Stromal cell of bone marrow (primary cell): ENCODE results near the gene SNX25.
"Not testable (repeated sequence)": the region's sequence is repeated elsewhere in the genome, so short reads cannot be mapped to it uniquely, and the experiment has no call there.

Experiments
- DNase-seq: peaks from one replicate; pipeline ENCODE4 v3.0.0-alpha.2; 2012; ENCODE audit warnings: low read depth

SNX25 gene

GRCh38 chr4:185344743-185345538 lies 135.5 kb downstream of the SNX25 start:
- no peak for DNase-seq

- no peak for DNase-seq
Observed at GRCh38 chr4:185346975-185347601, 137.7 kb downstream of the SNX25 start.

GRCh38 chr4:185351691-185352090 lies 142.3 kb downstream of the SNX25 start:
- DNase-seq = no peak

- DNase-seq = no peak
Observed at GRCh38 chr4:185352202-185352601, 142.8 kb downstream of the SNX25 start.

- no peak for DNase-seq
Observed at GRCh38 chr4:185352741-185353140, 143.3 kb downstream of the SNX25 start.

- no peak for DNase-seq
Observed at GRCh38 chr4:185357211-185357610, 147.8 kb downstream of the SNX25 start.

GRCh38 chr4:185357733-185358440 lies 148.5 kb downstream of the SNX25 start:
- no peak for DNase-seq

- DNase-seq = no peak
Observed at GRCh38 chr4:185358514-185358913, 149.1 kb downstream of the SNX25 start.

GRCh38 chr4:185358959-185359358 lies 149.6 kb downstream of the SNX25 start:
- DNase-seq = no peak

- no peak for DNase-seq
Observed at GRCh38 chr4:185359767-185360446, 150.5 kb downstream of the SNX25 start.

GRCh38 chr4:185361872-185362271 lies 152.5 kb downstream of the SNX25 start:
- no peak for DNase-seq

- not testable (repeated sequence) for DNase-seq
Observed at GRCh38 chr4:185362570-185362969, 153.2 kb downstream of the SNX25 start.

GRCh38 chr4:185363251-185363650 lies 153.9 kb downstream of the SNX25 start:
- no peak for DNase-seq

GRCh38 chr4:185364886-185365285 lies 155.5 kb downstream of the SNX25 start:
- DNase-seq = no peak

- peak; percentile 51 for DNase-seq
Observed at GRCh38 chr4:185369731-185370130, 160.3 kb downstream of the SNX25 start.

- no peak for DNase-seq
Observed at GRCh38 chr4:185370268-185370949, 161.0 kb downstream of the SNX25 start.

- DNase-seq = no peak
Observed at GRCh38 chr4:185371702-185372101, 162.3 kb downstream of the SNX25 start.

GRCh38 chr4:185374027-185374426 lies 164.6 kb downstream of the SNX25 start:
- no peak for DNase-seq

- DNase-seq = no peak
Observed at GRCh38 chr4:185374573-185374972, 165.2 kb downstream of the SNX25 start.

GRCh38 chr4:185378264-185378663 lies 168.9 kb downstream of the SNX25 start:
- DNase-seq = no peak

GRCh38 chr4:185379326-185380295 lies 170.2 kb downstream of the SNX25 start:
- no peak for DNase-seq
